ENCODE results near the gene FSIP2. TPM values are rescaled to one million over a fixed set of nuclear protein-coding genes. Genes with fewer than 3 reads are reported as not detected.

Gene FSIP2, protein sequence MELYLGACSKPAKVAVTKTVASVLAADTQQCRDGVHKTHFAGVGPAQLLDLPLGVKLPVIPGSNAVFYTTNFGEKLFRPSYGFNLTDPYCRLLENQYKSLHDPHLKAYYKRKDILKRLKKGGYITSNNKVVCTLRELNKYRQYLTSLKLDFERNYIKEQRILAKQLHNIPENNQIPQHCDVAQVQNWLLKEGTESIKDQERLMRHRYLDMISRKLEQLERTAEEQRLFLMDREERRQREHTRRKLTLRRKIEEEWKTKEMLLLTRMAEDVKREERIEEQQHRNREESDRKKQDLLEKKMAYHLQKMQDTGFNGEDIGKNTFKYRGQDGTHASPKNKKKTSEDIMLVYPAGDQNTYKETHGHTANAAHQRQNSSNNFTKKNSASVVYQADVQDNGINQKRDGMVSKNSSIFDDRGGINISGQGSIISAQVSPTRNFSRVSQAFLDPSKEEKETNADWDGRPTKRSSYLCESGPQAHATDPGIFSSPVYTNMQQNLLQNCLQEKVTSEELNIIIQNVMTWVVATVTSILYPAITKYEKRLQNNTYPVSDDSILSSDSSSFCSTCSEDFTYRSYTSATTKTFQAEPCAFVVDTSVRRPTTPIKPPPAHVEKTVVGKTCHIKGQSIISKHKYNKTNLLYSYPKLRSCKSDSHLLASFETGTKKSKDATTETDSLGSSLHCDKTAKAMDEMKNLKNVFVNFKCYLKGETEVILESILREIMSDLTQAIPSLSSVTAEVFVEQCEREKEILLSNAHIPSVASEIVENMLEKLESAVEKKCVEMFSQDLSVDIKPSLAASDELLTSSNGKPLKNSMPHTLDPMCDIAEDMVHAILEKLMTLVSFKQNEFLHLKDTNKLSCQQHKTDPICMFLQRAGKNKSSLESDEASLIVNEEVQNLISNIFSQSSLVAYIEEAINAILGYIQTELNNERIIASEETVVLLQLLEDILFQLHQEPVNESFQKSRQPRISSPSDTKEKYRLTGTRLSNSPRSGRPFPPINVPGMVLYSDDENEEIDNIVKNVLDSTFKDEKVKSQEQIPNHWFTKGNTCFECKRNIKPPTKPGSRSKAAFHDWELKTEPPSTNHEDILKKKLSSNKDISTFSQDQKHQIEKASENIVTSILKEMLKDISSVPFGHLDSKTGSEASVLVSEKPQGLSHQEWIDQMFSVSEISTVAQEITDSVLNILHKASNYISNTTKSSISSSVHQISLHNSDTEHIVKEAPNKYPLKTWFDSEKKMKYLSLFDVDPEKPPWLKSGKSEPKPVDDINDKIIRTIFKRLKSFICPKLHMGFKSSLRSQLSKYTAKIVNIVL (N-terminal part only)
- total RNA-seq: under 1 TPM; 0.14 to 0.20 TPM

DNA sequence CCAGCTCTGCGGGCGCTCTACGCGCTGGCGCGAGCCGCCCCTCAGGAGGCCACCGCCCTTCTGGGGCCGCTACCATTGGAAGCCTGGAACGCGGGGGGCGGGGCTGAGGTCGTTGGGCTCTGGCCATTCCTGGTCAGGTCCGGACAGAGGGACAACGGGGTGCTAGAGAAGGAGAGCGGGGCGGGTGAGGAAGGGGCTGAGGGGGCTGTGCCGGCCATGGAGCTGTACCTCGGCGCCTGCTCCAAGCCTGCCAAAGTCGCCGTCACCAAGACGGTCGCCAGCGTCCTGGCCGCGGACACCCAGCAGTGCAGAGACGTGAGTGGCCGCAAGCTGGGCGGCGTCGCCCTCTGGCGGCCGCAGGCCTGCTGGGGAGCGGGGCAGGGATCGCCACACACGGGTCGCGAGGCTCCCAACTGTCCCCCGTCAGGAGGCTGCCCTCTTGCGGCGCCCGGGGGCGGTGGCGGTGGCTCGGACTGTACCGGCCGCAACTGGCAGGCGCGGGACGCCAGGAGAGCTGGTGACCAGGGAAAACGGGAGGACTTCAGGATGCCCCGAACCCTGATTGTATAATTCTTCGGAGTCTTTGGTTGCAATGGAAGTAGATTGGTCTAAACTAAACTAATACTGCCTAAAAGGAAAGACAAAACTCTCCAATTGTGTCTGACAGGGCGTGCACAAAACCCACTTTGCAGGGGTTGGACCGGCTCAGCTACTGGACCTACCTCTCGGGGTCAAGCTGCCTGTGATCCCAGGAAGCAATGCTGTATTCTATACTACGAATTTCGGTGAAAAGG lies at the start of gene FSIP2:
TSS of gene FSIP2 (plus strand) at position 126 of the 794 bp plus-strand sequence. CDS start at position 217, 91 bp downstream.
- no peak within 1 kb of the TSS for H3K27ac Mint-ChIP-seq
- peaks cover 0 to 5% of the 10 kb centered on the region in 2 donors for H3K27me3 Mint-ChIP-seq
- peak within 1 kb of the TSS; percentile 24 for H3K4me3 Mint-ChIP-seq
- H3K9me3 Mint-ChIP-seq: peaks cover 17% of the 10 kb centered on the region
- ATAC-seq (peak; percentile 87 to 92), DNase-seq (ENCODE audit: low spot score) (peak; percentile 64)
- peaks cover 15% of the 10 kb centered on the region for H3K36me3 Mint-ChIP-seq
- peaks cover 0 to 4% of the 10 kb centered on the region in 2 donors for H3K4me1 Mint-ChIP-seq (ENCODE audit: low read depth in 2 of 2)

DNA sequence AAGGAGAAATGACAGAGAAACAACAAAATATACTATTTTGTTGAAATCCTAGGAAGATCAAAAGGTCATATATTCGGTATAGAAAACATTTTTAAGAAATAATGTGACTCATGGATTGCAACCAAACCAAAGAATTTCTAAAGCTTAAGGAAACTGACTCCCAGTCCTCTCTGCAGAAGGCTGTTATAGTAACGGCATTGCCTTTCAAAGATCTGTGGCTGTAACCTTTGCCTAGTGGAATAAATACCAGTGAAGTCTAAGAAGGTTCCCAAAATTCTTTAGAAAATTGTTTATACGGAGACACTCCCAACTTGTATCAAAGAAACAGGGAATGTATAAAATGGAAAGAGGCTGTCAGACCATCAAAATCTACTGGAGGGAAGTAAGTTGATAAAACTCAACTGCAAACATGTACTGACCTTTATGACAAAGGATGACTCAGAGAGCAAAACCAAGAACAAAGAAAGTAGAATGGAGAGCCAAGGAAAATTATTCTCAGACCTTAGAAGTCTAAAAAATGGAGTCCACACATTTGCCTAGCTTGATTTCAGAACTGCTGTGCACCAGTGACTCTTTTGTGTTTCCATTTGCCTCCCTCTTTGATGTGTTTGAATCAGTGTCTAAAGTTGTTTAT lies 48.6 kb upstream of the FSIP2 start:
- no peak for ATAC-seq
- DNase-seq (ENCODE audit: low spot score): no peak
- no peaks in the 10 kb centered on the region for H3K27me3 Mint-ChIP-seq

DNA sequence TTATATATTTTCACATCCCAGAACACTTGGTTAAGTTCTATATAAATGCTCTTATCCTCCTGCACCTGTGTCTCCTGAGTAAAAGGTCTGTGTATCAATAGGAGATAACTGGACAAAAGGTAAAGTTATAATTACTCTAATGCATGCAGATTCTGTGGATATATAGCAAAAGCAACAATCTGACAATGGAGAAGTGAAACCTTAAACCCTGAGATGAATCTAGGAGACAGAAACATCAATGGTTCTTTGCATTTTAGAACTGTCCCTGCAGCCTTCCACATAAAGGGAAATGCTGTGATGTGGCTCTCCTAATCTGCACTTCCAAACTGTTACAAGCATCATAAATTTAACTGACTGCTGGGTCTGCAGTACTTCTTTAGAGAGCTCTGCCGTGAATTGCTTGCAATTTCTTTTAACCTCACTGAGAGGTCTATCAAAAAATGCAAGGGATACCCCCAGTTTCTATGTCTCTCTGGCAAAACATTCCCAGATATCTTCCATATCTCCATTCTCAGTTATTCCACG lies 42.8 kb upstream of the FSIP2 start:
- no peaks in the 10 kb centered on the region for H3K27me3 Mint-ChIP-seq
- ATAC-seq (no peak), DNase-seq (ENCODE audit: low spot score) (no peak)
- H3K27ac Mint-ChIP-seq: no peak overlapping the region
- H3K4me1 Mint-ChIP-seq (ENCODE audit: low read depth in 2 of 2): no peaks in the 10 kb centered on the region
- H3K9me3 Mint-ChIP-seq: peaks cover 14% of the 10 kb centered on the region
- no peak overlapping the region for H3K4me3 Mint-ChIP-seq
- H3K36me3 Mint-ChIP-seq: no peaks in the 10 kb centered on the region

More for the DNA sequence above, 48.6 kb upstream of the FSIP2 start:
- Mint-ChIP-seq H3K4me3 (no peak overlapping the region), H3K4me1 (ENCODE audit: low read depth in 2 of 2) (no peaks in the 10 kb centered on the region), H3K36me3 (peaks cover 16% of the 10 kb centered on the region), H3K27ac (no peak overlapping the region), H3K9me3 (peaks cover 26% of the 10 kb centered on the region)

DNA sequence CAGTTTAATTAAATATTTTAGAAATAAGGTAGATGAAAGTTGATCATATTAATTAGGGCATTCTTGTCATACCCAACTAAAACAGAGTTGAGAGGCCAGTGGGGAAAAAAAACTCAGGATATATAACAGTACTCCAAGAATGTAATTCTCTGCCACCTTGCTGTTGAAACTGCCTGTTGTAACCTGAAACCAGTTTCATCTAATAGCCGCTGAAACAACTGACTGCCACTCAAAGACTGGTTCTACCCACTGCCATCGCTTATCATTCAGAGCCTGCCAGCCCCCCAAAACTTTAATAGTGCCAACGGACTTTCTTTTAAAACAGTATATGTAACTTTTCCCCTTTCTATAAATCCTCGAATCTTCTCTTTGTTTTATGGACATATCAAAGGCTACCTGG lies 37.7 kb upstream of the FSIP2 start:
- Mint-ChIP-seq H3K27me3 (no peaks in the 10 kb centered on the region), H3K9me3 (peaks cover 12% of the 10 kb centered on the region), H3K4me1 (ENCODE audit: low read depth in 2 of 2) (no peaks in the 10 kb centered on the region), H3K27ac (no peak overlapping the region), H3K4me3 (no peak overlapping the region), H3K36me3 (no peaks in the 10 kb centered on the region)
- DNase-seq (ENCODE audit: low spot score): no peak
- no peak for ATAC-seq

DNA sequence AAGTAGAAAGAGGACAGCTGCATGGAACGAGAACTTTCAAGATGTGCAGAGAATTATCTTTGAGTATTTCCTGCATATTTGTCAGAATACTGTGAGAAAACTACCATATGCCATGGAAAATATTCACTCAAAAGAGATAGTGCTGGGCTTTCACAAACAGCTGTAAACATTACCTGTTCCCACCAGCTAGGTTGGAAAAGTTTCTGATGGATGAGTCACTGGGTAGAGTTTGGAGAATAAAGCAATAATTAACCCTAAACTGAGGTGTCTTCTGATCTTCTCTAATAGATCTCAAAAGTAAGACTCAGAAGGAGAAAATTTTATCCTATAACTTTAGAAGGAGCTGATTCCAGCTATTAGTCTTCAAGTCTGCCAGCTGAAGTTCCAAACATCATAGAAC lies 3.9 kb upstream of the FSIP2 start:
- Mint-ChIP-seq H3K27me3 (peaks cover 0 to 5% of the 10 kb centered on the region in 2 donors), H3K36me3 (peaks cover 15% of the 10 kb centered on the region), H3K4me3 (no peak overlapping the region), H3K9me3 (peaks cover 17% of the 10 kb centered on the region), H3K27ac (no peak overlapping the region), H3K4me1 (ENCODE audit: low read depth in 2 of 2) (peaks cover 0 to 4% of the 10 kb centered on the region in 2 donors)
- no peak for ATAC-seq
- DNase-seq (ENCODE audit: low spot score): no peak

DNA sequence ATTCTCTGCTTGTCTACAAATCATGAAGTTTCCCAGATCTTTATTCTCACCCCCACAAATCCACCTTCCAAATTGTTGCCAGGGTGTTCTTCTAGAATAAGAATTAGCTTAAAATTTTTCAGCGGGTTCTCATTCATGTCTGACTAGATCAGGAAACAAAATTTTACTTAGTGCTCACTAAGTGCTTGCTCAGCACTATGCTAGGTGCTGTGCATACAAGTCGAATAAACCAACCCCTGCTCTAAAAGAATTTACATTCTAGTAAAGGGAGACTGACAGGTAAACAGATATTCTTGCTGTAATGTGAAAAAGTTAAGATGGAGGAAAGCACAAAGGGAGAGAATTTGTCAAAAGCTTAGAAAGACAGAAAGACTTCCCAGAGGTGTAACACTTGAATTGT lies 2.4 kb upstream of the FSIP2 start:
- peaks cover 17% of the 10 kb centered on the region for H3K9me3 Mint-ChIP-seq
- H3K4me3 Mint-ChIP-seq: no peak overlapping the region
- H3K4me1 Mint-ChIP-seq (ENCODE audit: low read depth in 2 of 2): peaks cover 0 to 4% of the 10 kb centered on the region in 2 donors
- DNase-seq (ENCODE audit: low spot score) (no peak), ATAC-seq (no peak)
- peaks cover 0 to 5% of the 10 kb centered on the region in 2 donors for H3K27me3 Mint-ChIP-seq
- H3K27ac Mint-ChIP-seq: no peak overlapping the region
- H3K36me3 Mint-ChIP-seq: peaks cover 15% of the 10 kb centered on the region

DNA sequence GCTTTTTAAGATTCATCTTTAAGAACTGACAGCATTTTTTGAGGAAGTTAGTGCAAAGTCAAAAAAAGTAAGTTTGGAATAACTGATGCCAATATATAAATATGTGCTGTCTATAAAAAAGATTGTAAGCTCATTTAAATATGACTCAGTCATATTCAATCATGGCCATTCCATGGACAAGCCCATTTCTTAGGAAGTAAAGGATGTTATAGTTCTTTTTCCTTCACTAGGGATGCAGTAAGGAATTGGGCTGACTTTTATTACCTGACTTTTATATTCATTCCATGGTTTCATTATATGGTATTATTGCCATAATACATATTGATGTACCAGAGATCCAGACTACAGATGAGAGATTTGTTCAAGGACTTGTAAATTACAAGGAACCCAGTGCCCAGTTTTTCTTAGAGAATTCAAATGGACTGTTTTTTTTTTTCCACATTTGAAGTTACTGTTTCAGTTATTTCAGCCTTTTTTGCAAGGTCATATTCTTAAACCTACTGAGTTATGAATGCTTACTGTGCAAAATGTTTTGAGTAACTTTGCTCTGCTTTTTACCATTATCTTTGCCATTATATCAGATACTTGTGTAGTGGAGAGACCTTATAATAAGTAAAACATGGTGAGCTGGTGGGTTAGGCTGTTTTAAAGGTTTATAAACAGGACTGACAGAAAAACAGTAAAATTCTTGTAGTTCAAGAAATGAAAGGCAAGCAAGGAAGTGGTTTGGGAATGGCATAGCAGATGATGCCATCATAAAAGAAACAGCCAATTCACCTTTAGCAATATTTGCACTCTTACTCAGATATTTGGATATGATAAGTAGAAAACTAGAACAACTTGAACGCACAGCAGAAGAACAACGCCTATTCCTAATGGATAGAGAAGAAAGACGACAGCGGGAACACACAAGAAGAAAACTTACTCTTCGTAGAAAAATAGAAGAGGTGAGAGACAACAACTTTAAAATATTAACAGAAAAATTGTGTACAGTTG lies 7.6 kb downstream of the FSIP2 start:
- DNase-seq (ENCODE audit: low spot score) (no peak), ATAC-seq (no peak)
- Mint-ChIP-seq H3K4me3 (no peak overlapping the region), H3K9me3 (peaks cover 8% of the 10 kb centered on the region), H3K36me3 (no peaks in the 10 kb centered on the region), H3K27ac (no peak overlapping the region), H3K4me1 (ENCODE audit: low read depth in 2 of 2) (no peaks in the 10 kb centered on the region), H3K27me3 (no peaks in the 10 kb centered on the region)

DNA sequence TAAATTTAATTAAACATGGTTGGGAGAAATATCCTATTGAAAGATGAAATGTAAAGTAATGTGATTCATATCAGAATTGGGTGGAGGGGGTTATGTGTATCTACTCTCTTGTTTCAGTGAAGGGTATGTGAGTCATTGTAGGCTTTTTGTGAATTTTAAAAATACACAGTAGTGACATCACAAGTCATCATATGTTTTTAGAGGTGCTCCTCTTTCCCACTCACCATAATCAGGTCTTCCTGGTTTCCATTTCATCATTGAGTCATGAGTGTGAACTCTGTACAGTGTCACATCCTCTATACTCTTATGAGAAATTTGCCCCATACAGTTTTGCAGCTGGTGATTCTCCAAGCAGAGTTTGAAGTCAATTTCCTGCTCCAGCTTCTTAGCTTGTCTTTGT lies 18.8 kb downstream of the FSIP2 start:
- Mint-ChIP-seq H3K4me1 (ENCODE audit: low read depth in 2 of 2) (no peaks in the 10 kb centered on the region), H3K4me3 (no peak overlapping the region), H3K36me3 (peaks cover 6% of the 10 kb centered on the region), H3K9me3 (peaks cover 8% of the 10 kb centered on the region), H3K27ac (no peak overlapping the region), H3K27me3 (no peaks in the 10 kb centered on the region)
- ATAC-seq (no peak), DNase-seq (ENCODE audit: low spot score) (no peak)

DNA sequence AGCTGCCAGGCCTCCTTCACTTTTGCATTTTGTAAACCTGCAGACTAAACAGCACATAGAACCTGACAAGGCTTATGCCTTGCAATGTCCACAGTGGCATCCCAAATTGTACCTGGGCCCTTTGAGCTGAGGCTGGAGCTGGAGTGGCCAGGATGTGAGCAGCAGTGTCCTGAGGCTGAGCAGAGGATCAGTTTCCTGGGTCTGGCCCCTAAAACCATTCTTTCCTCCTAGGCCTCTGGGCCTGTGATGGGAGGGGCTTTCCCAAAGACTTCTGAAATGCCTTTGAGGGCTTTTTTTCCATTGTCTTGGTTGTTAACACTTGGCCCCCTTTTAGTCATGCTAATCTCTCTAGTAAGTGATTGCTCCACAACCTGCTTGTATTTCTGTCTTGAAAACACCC lies 32.8 kb downstream of the FSIP2 start:
- H3K9me3 Mint-ChIP-seq: peaks cover 34% of the 10 kb centered on the region
- H3K36me3 Mint-ChIP-seq: peaks cover 20% of the 10 kb centered on the region
- H3K27ac Mint-ChIP-seq: no peak overlapping the region
- H3K4me3 Mint-ChIP-seq: no peak overlapping the region
- H3K27me3 Mint-ChIP-seq: no peaks in the 10 kb centered on the region
- no peak for DNase-seq (ENCODE audit: low spot score)
- no peaks in the 10 kb centered on the region for H3K4me1 Mint-ChIP-seq (ENCODE audit: low read depth in 2 of 2)
- ATAC-seq: no peak

DNA sequence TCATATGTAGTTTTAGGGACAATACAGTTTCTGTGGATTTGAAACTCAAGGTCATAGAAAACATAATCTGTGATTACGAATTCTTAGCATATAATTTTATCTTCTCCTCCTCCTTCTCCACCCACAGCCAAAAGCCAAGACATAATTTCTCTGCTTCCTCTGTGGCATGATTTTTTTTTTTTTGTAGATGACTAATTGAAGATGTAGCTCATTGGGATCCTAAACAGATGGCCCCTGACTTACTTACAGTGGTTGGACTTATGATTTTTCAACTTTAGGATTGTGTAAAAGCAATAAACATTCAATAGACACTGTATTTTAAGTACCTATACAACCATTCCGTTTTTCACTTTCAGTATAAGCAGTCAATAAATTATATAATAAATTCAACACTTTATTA lies 42.3 kb downstream of the FSIP2 start:
- H3K27ac Mint-ChIP-seq: no peak overlapping the region
- peaks cover 8% of the 10 kb centered on the region for H3K9me3 Mint-ChIP-seq
- H3K4me3 Mint-ChIP-seq: no peak overlapping the region
- DNase-seq (ENCODE audit: low spot score) (no peak), ATAC-seq (no peak)
- H3K4me1 Mint-ChIP-seq (ENCODE audit: low read depth in 2 of 2): no peaks in the 10 kb centered on the region
- H3K27me3 Mint-ChIP-seq: no peaks in the 10 kb centered on the region
- H3K36me3 Mint-ChIP-seq: no peaks in the 10 kb centered on the region

DNA sequence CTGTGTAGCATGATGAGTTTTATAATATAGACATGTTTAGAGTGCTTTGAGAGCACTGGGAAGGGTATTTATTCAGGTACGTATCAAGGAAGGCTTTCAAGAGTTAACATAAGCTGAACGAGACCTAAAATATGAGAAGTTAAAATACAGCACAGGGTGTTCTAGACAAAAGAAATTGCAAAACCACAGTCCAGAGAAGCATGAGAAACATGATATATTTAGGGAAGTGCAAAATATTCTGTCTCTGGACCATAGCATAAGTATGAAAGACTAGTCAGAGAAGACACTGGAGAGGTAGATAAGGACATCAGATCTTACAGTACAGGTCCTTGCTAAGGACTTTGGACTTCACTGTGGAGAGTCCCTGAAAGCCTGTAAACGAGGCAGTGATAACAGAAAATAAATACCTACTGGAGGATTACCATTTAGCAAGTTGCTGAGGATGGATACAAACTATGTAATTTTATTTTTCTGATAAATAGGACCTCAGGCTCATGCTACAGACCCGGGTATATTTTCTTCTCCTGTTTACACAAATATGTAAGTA lies 43.7 kb downstream of the FSIP2 start:
- no peaks in the 10 kb centered on the region for H3K27me3 Mint-ChIP-seq
- no peak overlapping the region for H3K27ac Mint-ChIP-seq
- no peak overlapping the region for H3K4me3 Mint-ChIP-seq
- no peaks in the 10 kb centered on the region for H3K4me1 Mint-ChIP-seq (ENCODE audit: low read depth in 2 of 2)
- H3K9me3 Mint-ChIP-seq: peaks cover 8% of the 10 kb centered on the region
- no peaks in the 10 kb centered on the region for H3K36me3 Mint-ChIP-seq
- no peak for ATAC-seq
- no peak for DNase-seq (ENCODE audit: low spot score)

Measured in natural killer cell treated with Interleukin-12 subunit alpha and Interleukin-12 subunit beta and Interleukin-15 and Interleukin-18, amount 100 ng/mL, for 72 hours (primary cell).